Gastrocnemius medialis (tissue), 4 donors: ENCODE results near the gene AQP11.

Experiments used
- POLR2A ChIP-seq, 2 donors: fragments of 450-650 bp; IDR thresholded peaks; one replicate each; pipeline ENCODE4 v1.6.1; 2017; ENCODE audit warnings: antibody characterized with exemption in 2 of 2, mild to moderate bottlenecking in 2 of 2, moderate library complexity in 2 of 2
- TF ChIP-seq, protein P1 (sequence below), 5 experiments: fragments of 450-650 bp in 3 of 5; fragments of 200-600 bp in 2 of 5; sonication (generic) in 2 of 5; IDR thresholded peaks in 4 of 5; conservative IDR thresholded peaks in 1 of 5; 1 replicate in 4 of 5; 2 replicates in 1 of 5; pipeline ENCODE4 v1.5.1; 2016 to 2019; ENCODE audit warnings: antibody characterized with exemption in 5 of 5, mild to moderate bottlenecking in 3 of 5, moderate library complexity in 3 of 5

GRCh38 chr11:77558380-77558779 is 31.4 kb upstream of the AQP11 start:
- TF ChIP-seq, protein P1, sequence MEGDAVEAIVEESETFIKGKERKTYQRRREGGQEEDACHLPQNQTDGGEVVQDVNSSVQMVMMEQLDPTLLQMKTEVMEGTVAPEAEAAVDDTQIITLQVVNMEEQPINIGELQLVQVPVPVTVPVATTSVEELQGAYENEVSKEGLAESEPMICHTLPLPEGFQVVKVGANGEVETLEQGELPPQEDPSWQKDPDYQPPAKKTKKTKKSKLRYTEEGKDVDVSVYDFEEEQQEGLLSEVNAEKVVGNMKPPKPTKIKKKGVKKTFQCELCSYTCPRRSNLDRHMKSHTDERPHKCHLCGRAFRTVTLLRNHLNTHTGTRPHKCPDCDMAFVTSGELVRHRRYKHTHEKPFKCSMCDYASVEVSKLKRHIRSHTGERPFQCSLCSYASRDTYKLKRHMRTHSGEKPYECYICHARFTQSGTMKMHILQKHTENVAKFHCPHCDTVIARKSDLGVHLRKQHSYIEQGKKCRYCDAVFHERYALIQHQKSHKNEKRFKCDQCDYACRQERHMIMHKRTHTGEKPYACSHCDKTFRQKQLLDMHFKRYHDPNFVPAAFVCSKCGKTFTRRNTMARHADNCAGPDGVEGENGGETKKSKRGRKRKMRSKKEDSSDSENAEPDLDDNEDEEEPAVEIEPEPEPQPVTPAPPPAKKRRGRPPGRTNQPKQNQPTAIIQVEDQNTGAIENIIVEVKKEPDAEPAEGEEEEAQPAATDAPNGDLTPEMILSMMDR (IDR thresholded peaks at IDR 0.05 in 4 of 5, conservative IDR thresholded peaks at IDR 0.05 in 1 of 5): no peak
- TF ChIP-seq POLR2A (IDR thresholded peaks at IDR 0.05): no peak
